Activated CD8-positive, alpha-beta memory T cell treated with anti-CD3 and anti-CD28 coated beads, Interleukin-2, amount 10 ng/mL, durations not matched to agents 7 days and 5 days (primary cell): ENCODE results near the gene ZNF808. TPM values are rescaled to one million over a fixed set of nuclear protein-coding genes. Genes with fewer than 3 reads are reported as not detected.
"Not testable (repeated sequence)": the region's sequence is repeated elsewhere in the genome, so short reads cannot be mapped to it uniquely, and the experiment has no call there.

ENCODE experiments used
- ATAC-seq: fragments of 150-1000 bp; cut with Tn5 transposase; one replicate; pipeline ENCODE4 v1.10.0; 2021; ENCODE audit warnings: moderate library complexity
- CTCF ChIA-PET: fragments of 350-600 bp; sonication (Branson Sonifier 250); formaldehyde crosslinking; loops from one replicate; lab custom pipeline; 2021; ENCODE audit warnings: antibody characterized with exemption; lab: Charles Lee
- DNase-seq: peaks from one replicate; pipeline ENCODE4 v3.0.0-alpha.2; 2020
- H3K27ac Mint-ChIP-seq: one replicate; pipeline ENCODE4 v1.8.0; 2021; ENCODE audit warnings: mild to moderate bottlenecking, mixed read lengths
- H3K27me3 Mint-ChIP-seq: one replicate; pipeline ENCODE4 v1.8.0; 2021; ENCODE audit warnings: mixed read lengths
- H3K36me3 Mint-ChIP-seq: one replicate; pipeline ENCODE4 v1.8.0; 2021; ENCODE audit warnings: mild to moderate bottlenecking, mixed read lengths
- H3K4me1 Mint-ChIP-seq: one replicate; pipeline ENCODE4 v1.8.0; 2021; ENCODE audit warnings: mixed read lengths
- H3K4me3 Mint-ChIP-seq: one replicate; pipeline ENCODE4 v1.8.0; 2021; ENCODE audit warnings: mild to moderate bottlenecking, moderate library complexity, mixed read lengths
- H3K9me3 Mint-ChIP-seq: one replicate; pipeline ENCODE4 v1.8.0; 2022; ENCODE audit warnings: low read depth, mixed read lengths
- total RNA-seq, 2 experiments: library from RNA; stranded (reverse); gene quantifications; one replicate each; pipeline ENCODE4 v1.2.3, GENCODE V29; 2021

The ZNF808 gene
- total RNA-seq, 2 experiments from 2014 or later: 33.9 to 45.1 TPM

DNA sequence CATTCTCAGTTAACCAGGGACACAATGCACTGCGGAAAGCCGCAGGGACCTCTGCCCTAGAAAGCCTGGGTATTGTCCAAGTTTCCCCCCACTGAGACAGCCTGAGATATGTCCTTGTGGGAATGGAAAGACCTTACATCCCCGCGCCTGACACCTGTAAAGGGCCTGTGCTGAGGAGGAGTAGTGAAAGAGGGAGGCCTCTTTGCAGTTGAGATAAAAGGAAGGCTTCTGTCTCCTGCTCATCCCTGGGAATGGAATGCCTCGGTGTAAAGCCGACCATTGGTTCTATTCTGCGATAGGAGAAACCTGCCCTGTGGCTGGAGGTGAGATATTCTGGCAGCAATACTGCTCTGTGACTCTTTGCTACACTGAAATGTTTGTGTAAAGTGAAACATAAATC is 8.3 kb upstream of the ZNF808 start:
- H3K27me3 Mint-ChIP-seq, H3K4me1 Mint-ChIP-seq, H3K27ac Mint-ChIP-seq, CTCF ChIA-PET, H3K4me3 Mint-ChIP-seq, ATAC-seq, DNase-seq: not testable (repeated sequence)
- H3K9me3 Mint-ChIP-seq: peaks cover 20% of the 10 kb centered on the region
- peaks cover 17% of the 10 kb centered on the region for H3K36me3 Mint-ChIP-seq

DNA sequence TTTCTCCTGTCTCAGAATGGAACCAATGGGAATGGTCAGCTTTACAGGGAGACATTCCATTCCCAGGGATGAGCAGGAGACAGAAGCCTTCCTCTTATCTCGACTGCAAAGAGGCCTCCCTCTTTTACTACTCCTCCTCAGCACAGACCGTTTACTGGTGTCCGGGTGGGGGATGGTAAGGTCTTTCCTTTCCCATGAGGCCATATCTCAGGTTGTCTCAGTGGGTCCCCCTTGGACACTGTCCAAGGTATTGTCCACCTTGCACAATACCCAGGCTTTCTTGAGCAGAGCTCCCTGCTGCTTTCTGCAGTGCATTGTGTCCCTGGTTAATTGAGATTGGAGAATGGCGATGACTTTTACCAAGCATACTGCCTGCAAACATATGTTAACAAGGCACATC is 7.5 kb upstream of the ZNF808 start:
- Mint-ChIP-seq H3K4me3 (no peak overlapping the region), H3K4me1 (peaks cover 4% of the 10 kb centered on the region), H3K36me3 (peaks cover 17% of the 10 kb centered on the region), H3K9me3 (peaks cover 18% of the 10 kb centered on the region), H3K27me3 (no peaks in the 10 kb centered on the region), H3K27ac (no peak overlapping the region)
- CTCF ChIA-PET: no interaction called here
- ATAC-seq (no peak), DNase-seq (no peak)

DNA sequence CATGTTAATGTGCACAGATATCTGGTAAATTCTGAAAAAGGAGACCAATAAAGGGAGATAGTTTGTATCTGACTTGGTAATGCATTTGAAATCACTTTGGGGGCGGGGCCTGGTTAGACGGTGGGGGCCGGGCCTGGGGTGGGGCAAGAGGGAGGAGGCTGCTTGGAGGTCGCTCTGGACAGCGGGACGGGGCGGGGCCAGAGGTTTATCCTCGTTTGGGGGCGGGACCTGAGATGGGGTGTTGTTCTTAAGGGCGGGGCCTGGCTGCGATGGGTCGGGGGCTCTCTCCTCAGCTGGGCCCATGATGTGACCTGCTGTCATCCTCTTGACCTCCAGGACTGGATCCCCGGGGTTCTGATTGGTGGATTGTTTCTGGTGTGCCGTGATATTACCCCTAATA is 4.9 kb upstream of the ZNF808 start:
- CTCF ChIA-PET: no interaction called here
- DNase-seq: no peak
- ATAC-seq: no peak
- Mint-ChIP-seq H3K9me3 (peaks cover 14% of the 10 kb centered on the region), H3K27me3 (no peaks in the 10 kb centered on the region), H3K4me1 (peaks cover 10% of the 10 kb centered on the region), H3K4me3 (no peak overlapping the region), H3K27ac (no peak overlapping the region), H3K36me3 (peaks cover 17% of the 10 kb centered on the region)

DNA sequence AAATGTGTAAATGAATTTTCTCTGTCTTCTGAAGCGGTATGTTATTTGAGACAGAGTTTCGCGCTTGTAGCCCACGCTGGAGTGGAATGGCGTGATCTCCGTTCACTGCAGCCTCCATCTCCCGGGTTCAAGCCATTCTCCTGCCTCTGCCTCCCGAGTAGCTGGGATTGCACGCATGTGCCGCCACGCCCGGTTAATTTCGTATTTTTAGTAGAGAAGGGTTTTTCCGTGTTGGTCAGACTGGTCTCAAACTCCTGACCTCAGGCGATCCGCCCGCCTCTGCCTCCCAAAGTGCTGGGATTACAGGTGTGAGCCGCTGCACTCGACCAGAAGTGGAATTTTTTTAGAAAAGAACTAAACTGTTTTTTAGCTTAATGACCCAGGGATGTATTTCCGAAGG is 3.4 kb upstream of the ZNF808 start:
- DNase-seq (no peak), ATAC-seq (no peak)
- Mint-ChIP-seq H3K27me3 (no peaks in the 10 kb centered on the region), H3K36me3 (peaks cover 25% of the 10 kb centered on the region), H3K4me3 (no peak overlapping the region), H3K27ac (no peak overlapping the region), H3K4me1 (peaks cover 16% of the 10 kb centered on the region), H3K9me3 (peaks cover 16% of the 10 kb centered on the region)
- CTCF ChIA-PET: no interaction called here

DNA sequence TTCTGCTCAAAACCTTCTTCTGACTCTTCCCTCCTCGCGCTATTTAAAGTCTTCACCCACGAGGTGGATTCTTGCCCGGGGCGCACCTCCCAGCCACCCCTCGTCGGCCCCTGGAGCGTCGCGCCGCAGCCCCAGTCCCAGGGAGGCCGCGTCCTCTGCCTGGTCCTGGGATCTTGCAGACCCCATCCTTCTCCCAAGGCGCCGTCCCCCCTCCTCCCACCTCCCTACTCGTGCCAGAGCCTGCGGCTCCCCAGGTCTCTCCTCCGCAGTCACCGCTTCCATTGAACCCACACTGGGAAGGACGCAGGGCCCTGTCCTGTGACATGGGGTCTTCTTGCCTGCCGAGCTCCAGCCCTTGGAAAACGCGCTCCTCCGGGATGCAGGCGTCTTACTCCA is 486 bp downstream of the ZNF808 start:
- Mint-ChIP-seq H3K36me3 (peaks cover 43% of the 10 kb centered on the region), H3K27me3 (no peaks in the 10 kb centered on the region), H3K4me1 (peaks cover 21% of the 10 kb centered on the region), H3K4me3 (peak overlapping the region; percentile 96), H3K27ac (peak overlapping the region; percentile 96), H3K9me3 (peaks cover 13% of the 10 kb centered on the region)
- CTCF ChIA-PET: no interaction called here
- ATAC-seq (peak; percentile 16), DNase-seq (no peak)

DNA sequence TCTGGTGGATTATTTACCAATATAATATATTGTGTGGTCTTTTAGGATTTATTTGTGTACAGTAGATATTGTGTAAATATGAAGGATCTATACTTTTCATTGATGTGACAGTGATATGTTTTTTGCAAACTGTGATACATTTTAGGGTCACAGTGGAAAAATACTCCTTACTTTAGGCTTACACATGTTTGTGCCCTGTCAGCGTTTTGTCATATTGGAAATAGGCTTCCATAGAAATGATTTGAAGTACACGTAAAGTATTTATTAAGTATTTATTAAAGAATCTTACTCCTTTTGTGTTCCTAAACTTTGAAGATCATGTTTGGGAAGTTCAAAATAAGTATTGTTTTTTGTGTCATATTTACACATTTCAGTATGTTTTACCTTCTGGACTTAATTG is 5.0 kb downstream of the ZNF808 start:
- Mint-ChIP-seq H3K27me3 (no peaks in the 10 kb centered on the region), H3K4me3 (no peak overlapping the region), H3K27ac (no peak overlapping the region), H3K9me3 (peaks cover 10% of the 10 kb centered on the region), H3K4me1 (peaks cover 35% of the 10 kb centered on the region), H3K36me3 (peaks cover 66% of the 10 kb centered on the region)
- no peak for ATAC-seq
- DNase-seq: no peak
- CTCF ChIA-PET: no interaction called here

DNA sequence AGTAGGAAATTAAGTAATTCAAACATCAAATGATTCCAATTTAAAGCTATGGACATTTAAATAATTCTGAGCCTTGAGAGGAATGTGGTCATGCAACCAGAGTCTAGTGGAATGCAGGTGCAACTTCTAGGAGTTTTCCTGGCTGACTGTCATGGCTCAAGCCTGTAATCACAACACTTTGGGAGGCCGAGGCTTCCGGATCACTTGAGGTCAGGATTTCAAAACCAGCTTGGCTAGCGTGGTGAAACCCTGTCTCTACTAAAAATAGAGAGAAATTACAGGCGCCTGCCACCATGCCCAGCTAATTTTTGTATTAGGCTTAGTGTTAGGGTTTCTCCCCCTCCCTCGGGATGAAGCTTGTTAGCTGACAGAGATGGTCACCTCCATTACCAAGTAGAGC is 6.4 kb downstream of the ZNF808 start:
- peaks cover 69% of the 10 kb centered on the region for H3K36me3 Mint-ChIP-seq
- no peaks in the 10 kb centered on the region for H3K27me3 Mint-ChIP-seq
- no peak overlapping the region for H3K27ac Mint-ChIP-seq
- peak overlapping the region; percentile 42 for H3K4me3 Mint-ChIP-seq
- H3K4me1 Mint-ChIP-seq: peaks cover 27% of the 10 kb centered on the region
- no peak for ATAC-seq
- DNase-seq: no peak
- CTCF ChIA-PET: no interaction called here
- peaks cover 11% of the 10 kb centered on the region for H3K9me3 Mint-ChIP-seq

DNA sequence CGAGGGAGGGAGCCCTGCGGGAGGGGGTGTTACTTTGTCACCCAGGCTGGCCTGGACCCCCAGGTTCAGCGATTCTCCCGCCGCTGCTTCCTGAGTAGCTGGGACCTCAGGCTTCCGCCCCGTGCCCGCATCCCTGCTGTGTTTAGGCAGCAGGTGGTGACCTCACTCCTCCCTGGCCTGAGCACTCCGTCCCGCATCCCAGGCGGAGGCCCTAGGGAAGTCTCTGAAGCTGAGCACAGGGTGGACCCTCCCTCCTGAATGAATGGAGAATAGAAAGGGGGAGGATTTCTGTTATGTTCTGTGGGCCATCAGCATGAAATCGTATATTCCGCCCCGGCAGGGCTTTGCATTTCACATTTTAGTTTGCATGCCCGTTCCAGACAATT is 7.9 kb downstream of the ZNF808 start:
- H3K27ac Mint-ChIP-seq: peak overlapping the region; percentile 95
- peak; percentile 8 for ATAC-seq
- H3K4me1 Mint-ChIP-seq: peaks cover 24% of the 10 kb centered on the region
- DNase-seq: peak; percentile 61
- not testable (repeated sequence) for H3K27me3 Mint-ChIP-seq
- CTCF ChIA-PET: interaction anchor here (1.0 kb wide), 1 partner anchor 8 kb away, joined by 3 read pairs; no protein-coding TSS in a partner anchor
- H3K36me3 Mint-ChIP-seq: peaks cover 71% of the 10 kb centered on the region
- peak overlapping the region; percentile 83 for H3K4me3 Mint-ChIP-seq
- H3K9me3 Mint-ChIP-seq: peaks cover 14% of the 10 kb centered on the region

DNA sequence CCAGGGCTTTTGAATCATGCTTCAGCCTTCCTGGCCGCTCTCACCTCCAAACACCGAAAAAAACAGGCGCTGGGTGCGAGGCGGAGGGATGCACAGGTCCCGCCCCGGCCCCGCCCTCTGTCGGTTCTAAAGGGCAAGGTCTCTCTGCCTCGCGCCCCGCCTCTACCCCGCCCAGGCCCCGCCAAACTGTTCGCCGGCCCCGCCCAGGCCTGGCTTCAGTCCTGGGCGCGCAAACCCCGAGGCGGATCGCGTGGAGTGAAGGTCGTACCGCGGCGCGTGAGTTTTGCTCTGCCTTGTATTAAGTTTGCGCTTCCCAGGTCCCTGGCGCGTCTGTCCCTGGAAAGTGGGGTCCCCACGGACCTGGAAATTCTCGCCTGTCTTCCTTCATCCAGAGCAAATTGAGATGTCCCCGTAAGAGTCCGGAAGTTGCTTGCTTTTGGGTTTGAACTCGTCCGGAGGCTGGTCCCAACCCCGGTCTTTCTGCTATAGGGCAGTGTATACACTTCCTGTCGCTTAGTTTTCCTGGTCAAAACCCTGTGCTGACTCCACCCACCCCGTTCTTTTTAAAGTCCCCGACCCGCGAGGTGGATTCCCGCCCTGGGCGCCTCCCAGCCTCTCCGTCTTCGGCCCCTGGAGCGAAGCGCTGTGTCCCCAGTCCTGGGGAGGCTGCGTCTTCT is 8.4 kb downstream of the ZNF808 start:
- H3K4me3 Mint-ChIP-seq: peak overlapping the region; percentile 83
- H3K4me1 Mint-ChIP-seq: peaks cover 24% of the 10 kb centered on the region
- peak; percentile 97 for ATAC-seq
- H3K36me3 Mint-ChIP-seq: peaks cover 74% of the 10 kb centered on the region
- CTCF ChIA-PET: no interaction called here
- peak; percentile 96 for DNase-seq
- no peaks in the 10 kb centered on the region for H3K27me3 Mint-ChIP-seq
- H3K9me3 Mint-ChIP-seq: peaks cover 14% of the 10 kb centered on the region
- peak overlapping the region; percentile 95 for H3K27ac Mint-ChIP-seq

DNA sequence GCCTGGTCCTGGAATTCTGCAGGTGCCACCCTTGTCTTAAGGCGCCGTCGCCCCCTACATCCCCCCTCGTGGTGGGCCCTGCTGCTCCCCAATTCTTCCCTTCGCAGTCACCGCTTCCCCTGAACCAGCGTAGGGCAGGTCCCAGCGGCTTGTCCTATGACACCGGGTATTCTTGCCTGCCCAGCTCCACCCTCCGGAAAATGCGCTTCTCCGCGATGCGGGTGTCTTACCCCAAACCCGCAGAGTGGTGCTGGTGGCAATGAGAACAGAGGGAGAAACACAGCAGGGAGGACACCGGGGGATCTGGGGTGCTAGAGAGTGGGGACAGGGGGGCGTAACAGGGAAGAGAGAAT is 9.0 kb downstream of the ZNF808 start:
- Mint-ChIP-seq H3K4me3 (peak overlapping the region; percentile 83), H3K27ac (peak overlapping the region; percentile 95), H3K27me3 (no peaks in the 10 kb centered on the region), H3K9me3 (peaks cover 14% of the 10 kb centered on the region), H3K4me1 (peaks cover 24% of the 10 kb centered on the region), H3K36me3 (peaks cover 75% of the 10 kb centered on the region)
- CTCF ChIA-PET: no interaction called here
- DNase-seq (peak; percentile 76), ATAC-seq (peak; percentile 37)

DNA sequence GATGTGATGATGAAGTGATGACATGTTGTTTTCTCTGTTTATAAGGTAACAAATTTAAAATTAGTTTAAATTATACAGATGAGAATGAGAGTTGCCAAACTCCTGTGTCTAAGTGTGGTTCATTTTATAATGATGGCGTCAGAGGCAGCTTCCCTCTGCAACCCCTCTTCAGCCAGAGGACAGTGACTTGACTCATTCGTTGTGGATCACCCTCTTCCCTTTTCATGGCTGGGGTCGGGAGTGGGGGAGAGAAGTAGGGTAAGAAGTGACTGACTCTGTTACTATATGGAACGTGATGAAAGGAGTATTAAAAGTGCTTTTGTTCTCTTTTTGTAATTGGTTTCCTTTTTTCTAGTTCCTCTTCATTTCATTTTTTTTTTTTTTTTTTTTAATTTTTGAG is 11.3 kb downstream of the ZNF808 start:
- Mint-ChIP-seq H3K9me3 (peaks cover 16% of the 10 kb centered on the region), H3K36me3 (peaks cover 76% of the 10 kb centered on the region), H3K4me1 (peaks cover 42% of the 10 kb centered on the region)
- DNase-seq, H3K4me3 Mint-ChIP-seq, H3K27ac Mint-ChIP-seq, CTCF ChIA-PET, ATAC-seq, H3K27me3 Mint-ChIP-seq: not testable (repeated sequence)

DNA sequence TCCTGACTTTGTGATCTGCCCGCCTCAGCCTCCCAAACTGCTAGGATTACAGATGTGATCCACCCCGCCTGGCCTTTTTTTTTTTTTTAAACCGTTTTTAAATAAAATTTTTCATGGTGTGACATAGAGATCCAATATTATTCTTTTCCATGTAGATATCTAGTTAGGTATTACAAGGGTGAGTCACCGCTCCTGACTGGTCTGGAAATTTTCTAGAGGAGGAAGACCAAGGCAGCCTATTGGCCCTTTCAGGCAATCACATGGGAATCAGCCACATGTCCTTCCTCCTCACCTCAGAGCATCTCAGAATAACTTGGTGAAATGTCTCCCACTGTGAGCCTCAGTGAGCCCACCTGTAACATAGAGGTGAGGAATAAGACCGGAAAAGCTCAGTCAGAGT is 13.7 kb downstream of the ZNF808 start:
- H3K4me3 Mint-ChIP-seq, H3K27me3 Mint-ChIP-seq, H3K27ac Mint-ChIP-seq, DNase-seq, ATAC-seq: not testable (repeated sequence)
- Mint-ChIP-seq H3K36me3 (peaks cover 85% of the 10 kb centered on the region), H3K4me1 (peaks cover 31% of the 10 kb centered on the region), H3K9me3 (peaks cover 21% of the 10 kb centered on the region)
- CTCF ChIA-PET: interaction anchor here (0.9 kb wide), 1 partner anchor 14 kb away, joined by 3 read pairs; no protein-coding TSS in a partner anchor

DNA sequence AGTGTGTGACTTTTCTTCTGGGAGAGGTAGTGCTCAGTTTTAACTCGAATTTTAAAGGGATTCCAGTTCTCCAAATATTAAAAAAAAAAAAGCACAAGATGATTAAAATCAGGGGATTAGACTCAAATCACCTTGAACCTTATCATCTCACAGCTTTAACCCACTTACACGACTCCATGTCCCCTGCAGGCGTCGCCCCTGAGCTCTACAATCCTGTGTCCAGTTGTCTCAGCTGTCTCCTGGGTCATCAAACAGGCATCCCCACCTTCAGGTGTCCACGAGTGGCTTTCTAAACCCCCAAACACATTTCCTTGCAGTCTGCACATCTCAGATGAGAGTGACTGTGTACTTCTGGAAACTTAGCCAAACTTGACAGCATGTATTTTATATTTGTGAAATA is 14.1 kb downstream of the ZNF808 start:
- peaks cover 21% of the 10 kb centered on the region for H3K9me3 Mint-ChIP-seq
- CTCF ChIA-PET: interaction anchor here (0.9 kb wide), 1 partner anchor 15 kb away, joined by 3 read pairs; no protein-coding TSS in a partner anchor
- H3K4me3 Mint-ChIP-seq: no peak overlapping the region
- DNase-seq (no peak), ATAC-seq (no peak)
- H3K27ac Mint-ChIP-seq: no peak overlapping the region
- H3K36me3 Mint-ChIP-seq: peaks cover 88% of the 10 kb centered on the region
- H3K27me3 Mint-ChIP-seq: no peaks in the 10 kb centered on the region
- peaks cover 28% of the 10 kb centered on the region for H3K4me1 Mint-ChIP-seq

DNA sequence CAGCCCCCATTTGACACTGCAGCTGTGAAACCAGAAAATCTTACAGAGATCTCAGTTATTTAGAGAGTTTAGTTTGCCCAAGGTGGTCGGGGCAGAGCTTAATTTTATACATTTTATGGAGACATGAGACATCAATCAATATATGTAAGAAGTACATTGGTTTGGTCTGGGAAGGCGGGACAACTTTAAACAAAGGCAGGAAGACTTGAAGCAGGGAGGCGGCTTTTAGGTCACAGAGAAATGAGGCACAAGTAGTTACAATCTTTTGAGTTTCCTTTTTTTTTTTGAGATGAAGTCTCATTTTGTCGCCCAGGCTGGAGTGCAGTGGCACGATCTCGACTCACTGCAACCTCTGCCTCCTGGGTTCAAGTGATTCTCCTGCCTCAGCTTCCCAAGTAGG is 15.1 kb downstream of the ZNF808 start:
- peaks cover 88% of the 10 kb centered on the region for H3K36me3 Mint-ChIP-seq
- peaks cover 21% of the 10 kb centered on the region for H3K4me1 Mint-ChIP-seq
- H3K9me3 Mint-ChIP-seq: peaks cover 19% of the 10 kb centered on the region
- peak overlapping the region; percentile 68 for H3K27ac Mint-ChIP-seq
- not testable (repeated sequence) for H3K4me3 Mint-ChIP-seq, H3K27me3 Mint-ChIP-seq, ATAC-seq, DNase-seq
- CTCF ChIA-PET: interaction anchor here (1.3 kb wide), 1 partner anchor 24 kb away, joined by 3 read pairs; no protein-coding TSS in a partner anchor
